Parathyroid adenoma (tissue), 2 donors: ENCODE results near the gene TWIST2.

ENCODE experiments used
- H2AFZ ChIP-seq: fragments of 300-600 bp; sonication (generic); one replicate; pipeline ENCODE4 v1.7.0; 2017; ENCODE audit warnings: antibody characterized with exemption, mild to moderate bottlenecking
- H3K27ac ChIP-seq: fragments of 300-600 bp; sonication (generic); one replicate; pipeline ENCODE4 v1.7.0; 2017
- H3K27me3 ChIP-seq: fragments of 300-600 bp; sonication (generic); one replicate; pipeline ENCODE4 v1.7.0; 2017; ENCODE audit warnings: low read length; ENCODE audit not compliant: control insufficient read depth, insufficient read depth
- H3K36me3 ChIP-seq: fragments of 300-600 bp; sonication (generic); one replicate; pipeline ENCODE4 v1.7.0; 2017; ENCODE audit warnings: low read length; ENCODE audit not compliant: control insufficient read depth, insufficient read depth
- H3K4me1 ChIP-seq: fragments of 300-600 bp; sonication (generic); one replicate; pipeline ENCODE4 v1.7.0; 2017; ENCODE audit warnings: control low read depth
- H3K4me2 ChIP-seq: fragments of 300-600 bp; sonication (generic); one replicate; pipeline ENCODE4 v1.7.0; 2017; ENCODE audit warnings: low read length
- H3K4me3 ChIP-seq: fragments of 300-600 bp; sonication (generic); one replicate; pipeline ENCODE4 v1.7.0; 2017; ENCODE audit warnings: low read depth, low read length
- H3K79me2 ChIP-seq: fragments of 300-600 bp; sonication (generic); one replicate; pipeline ENCODE4 v1.7.0; 2017; ENCODE audit warnings: control low read depth
- H3K9ac ChIP-seq: fragments of 300-600 bp; sonication (generic); one replicate; pipeline ENCODE4 v1.7.0; 2017; ENCODE audit warnings: mild to moderate bottlenecking
- H3K9me3 ChIP-seq: fragments of 300-600 bp; sonication (generic); one replicate; pipeline ENCODE4 v1.7.0; 2017; ENCODE audit warnings: low read length; ENCODE audit not compliant: control insufficient read depth
- TF ChIP-seq, protein P1 (sequence below): fragments of 300-600 bp; sonication (generic); IDR thresholded peaks from one replicate; pipeline ENCODE4 v1.7.0; 2017; ENCODE audit warnings: antibody characterized with exemption, mild to moderate bottlenecking
- donor health status: primary hyperparathyroidism.

The TWIST2 gene

DNA sequence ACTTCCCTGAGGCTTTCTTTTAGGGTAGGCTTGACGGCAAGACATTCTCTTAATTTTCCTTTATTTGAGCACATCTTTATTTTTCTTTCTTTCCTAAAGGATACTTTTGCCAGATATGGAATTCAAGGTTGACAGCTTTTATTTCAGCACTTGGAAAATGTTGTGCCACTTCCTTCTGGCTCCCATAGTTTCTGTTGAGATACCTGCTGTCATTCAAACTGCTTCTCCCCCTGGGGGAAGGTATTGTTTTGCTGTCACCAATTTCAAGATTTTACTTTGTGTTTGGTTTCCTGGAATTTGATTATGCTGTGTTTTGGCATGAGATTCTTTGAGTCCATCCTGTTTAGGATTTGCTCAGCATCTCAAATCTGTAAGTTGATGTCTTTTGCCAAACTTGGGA, 39.1 kb upstream of the TWIST2 start:
- no peak overlapping the region for H2AFZ ChIP-seq
- no peak overlapping the region for H3K4me3 ChIP-seq
- H3K9ac ChIP-seq, result no peak overlapping the region
- H3K79me2 ChIP-seq, result no peaks in the 10 kb centered on the region
- H3K4me1 ChIP-seq, result no peaks in the 10 kb centered on the region
- H3K4me2 ChIP-seq, result no peak overlapping the region
- no peak overlapping the region for H3K27ac ChIP-seq
- H3K9me3 ChIP-seq, result no peaks in the 10 kb centered on the region
- TF ChIP-seq, protein P1, sequence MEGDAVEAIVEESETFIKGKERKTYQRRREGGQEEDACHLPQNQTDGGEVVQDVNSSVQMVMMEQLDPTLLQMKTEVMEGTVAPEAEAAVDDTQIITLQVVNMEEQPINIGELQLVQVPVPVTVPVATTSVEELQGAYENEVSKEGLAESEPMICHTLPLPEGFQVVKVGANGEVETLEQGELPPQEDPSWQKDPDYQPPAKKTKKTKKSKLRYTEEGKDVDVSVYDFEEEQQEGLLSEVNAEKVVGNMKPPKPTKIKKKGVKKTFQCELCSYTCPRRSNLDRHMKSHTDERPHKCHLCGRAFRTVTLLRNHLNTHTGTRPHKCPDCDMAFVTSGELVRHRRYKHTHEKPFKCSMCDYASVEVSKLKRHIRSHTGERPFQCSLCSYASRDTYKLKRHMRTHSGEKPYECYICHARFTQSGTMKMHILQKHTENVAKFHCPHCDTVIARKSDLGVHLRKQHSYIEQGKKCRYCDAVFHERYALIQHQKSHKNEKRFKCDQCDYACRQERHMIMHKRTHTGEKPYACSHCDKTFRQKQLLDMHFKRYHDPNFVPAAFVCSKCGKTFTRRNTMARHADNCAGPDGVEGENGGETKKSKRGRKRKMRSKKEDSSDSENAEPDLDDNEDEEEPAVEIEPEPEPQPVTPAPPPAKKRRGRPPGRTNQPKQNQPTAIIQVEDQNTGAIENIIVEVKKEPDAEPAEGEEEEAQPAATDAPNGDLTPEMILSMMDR, result no peak
- H3K36me3 ChIP-seq, result no peaks in the 10 kb centered on the region
- H3K27me3 ChIP-seq, result no peaks in the 10 kb centered on the region

DNA sequence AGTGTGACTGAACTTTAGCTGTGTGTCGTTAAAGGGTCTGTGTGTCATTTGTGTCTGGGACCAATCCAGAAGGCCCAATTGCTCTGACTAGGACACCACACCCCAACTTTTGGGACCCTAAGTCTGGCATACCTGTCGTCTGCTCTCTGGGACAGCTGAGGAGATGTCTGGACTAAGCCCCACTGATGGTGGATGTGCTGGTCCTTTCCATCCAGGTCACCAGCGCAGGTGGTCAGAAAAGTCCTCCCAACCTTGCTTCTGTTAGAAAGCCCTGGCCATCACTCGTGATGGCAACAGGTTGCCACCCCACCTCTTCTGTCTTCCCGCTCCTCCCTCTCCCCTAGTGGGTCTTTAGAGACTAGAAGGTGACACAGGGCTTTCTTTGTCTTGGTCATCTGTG, 37.6 kb upstream of the TWIST2 start:
- Histone ChIP-seq H3K36me3 (no peaks in the 10 kb centered on the region), H3K4me1 (no peaks in the 10 kb centered on the region), H2AFZ (no peak overlapping the region), H3K4me3 (no peak overlapping the region), H3K79me2 (no peaks in the 10 kb centered on the region), H3K27me3 (no peaks in the 10 kb centered on the region), H3K9me3 (no peaks in the 10 kb centered on the region), H3K4me2 (no peak overlapping the region), H3K27ac (no peak overlapping the region), H3K9ac (no peak overlapping the region)
- TF ChIP-seq, protein P1, result no peak

DNA sequence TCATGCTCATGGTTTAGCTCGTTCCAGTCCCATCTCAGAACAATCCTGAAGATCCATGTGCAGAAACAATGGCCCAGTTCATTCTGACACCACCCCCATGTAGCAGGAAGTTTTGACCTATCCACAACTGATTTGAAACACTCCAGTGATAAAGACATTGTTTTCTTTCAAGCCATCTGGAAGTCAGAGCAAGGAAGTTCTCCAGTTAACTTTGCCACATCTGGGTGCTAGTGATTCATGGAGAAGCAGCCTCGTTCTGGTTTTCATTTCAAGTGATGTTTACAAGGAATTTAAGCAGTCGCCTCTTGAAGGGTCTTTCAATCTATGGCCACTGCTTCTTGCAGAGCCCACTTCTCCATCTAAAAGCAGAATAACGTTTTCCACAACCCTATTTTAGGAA, 36.6 kb upstream of the TWIST2 start:
- no peak overlapping the region for H3K9ac ChIP-seq
- no peaks in the 10 kb centered on the region for H3K27me3 ChIP-seq
- H3K27ac ChIP-seq, result no peak overlapping the region
- no peak overlapping the region for H3K4me3 ChIP-seq
- H2AFZ ChIP-seq, result no peak overlapping the region
- H3K4me2 ChIP-seq, result no peak overlapping the region
- H3K4me1 ChIP-seq, result no peaks in the 10 kb centered on the region
- H3K79me2 ChIP-seq, result no peaks in the 10 kb centered on the region
- TF ChIP-seq, protein P1, result no peak
- H3K36me3 ChIP-seq, result no peaks in the 10 kb centered on the region
- H3K9me3 ChIP-seq, result no peaks in the 10 kb centered on the region

DNA sequence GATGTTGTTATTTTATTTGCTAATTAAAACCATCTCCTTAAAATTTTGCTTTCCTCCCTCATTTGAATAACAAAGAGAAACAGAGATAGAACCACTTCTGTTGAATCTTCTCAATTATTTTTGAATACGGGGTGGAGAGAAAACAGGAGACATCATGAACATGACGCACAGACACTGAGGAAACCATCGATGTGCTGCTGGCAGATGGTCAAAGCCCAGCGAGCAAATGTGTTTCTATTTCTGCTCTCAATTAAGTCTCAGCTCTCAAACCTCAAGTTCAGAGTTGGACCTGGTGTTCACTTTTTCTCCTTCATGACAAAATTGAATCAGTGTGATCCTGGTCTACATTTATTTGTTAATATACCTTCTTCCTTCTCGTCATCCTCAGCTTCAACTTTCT, 36.1 kb upstream of the TWIST2 start:
- no peaks in the 10 kb centered on the region for H3K27me3 ChIP-seq
- H3K4me3 ChIP-seq, result no peak overlapping the region
- H3K36me3 ChIP-seq, result no peaks in the 10 kb centered on the region
- H3K27ac ChIP-seq, result no peak overlapping the region
- H3K4me1 ChIP-seq, result no peaks in the 10 kb centered on the region
- H3K9me3 ChIP-seq, result no peaks in the 10 kb centered on the region
- no peak overlapping the region for H3K4me2 ChIP-seq
- H3K9ac ChIP-seq, result no peak overlapping the region
- no peaks in the 10 kb centered on the region for H3K79me2 ChIP-seq
- H2AFZ ChIP-seq, result no peak overlapping the region
- TF ChIP-seq, protein P1, result no peak

DNA sequence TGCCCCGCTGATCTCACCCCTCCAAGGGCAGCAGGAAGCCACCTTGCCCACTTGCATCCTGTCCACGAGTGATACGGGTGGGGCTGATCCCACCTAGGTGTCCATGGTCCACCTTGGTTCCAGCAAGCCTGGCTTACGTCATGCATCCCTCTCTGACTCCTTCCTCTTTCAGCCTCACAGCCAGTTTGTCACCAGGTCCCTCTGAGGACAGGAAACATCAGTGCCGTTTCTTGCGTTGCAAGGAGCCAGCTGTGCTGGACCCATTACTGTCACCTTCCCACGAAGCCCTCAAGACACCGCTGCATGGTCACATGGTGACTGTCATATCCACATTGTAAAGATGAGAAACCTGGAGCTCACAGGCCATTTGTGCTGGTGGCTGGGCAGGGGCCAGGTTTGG, 34.8 kb upstream of the TWIST2 start:
- H3K4me1 ChIP-seq, result no peaks in the 10 kb centered on the region
- H3K4me2 ChIP-seq, result no peak overlapping the region
- no peaks in the 10 kb centered on the region for H3K79me2 ChIP-seq
- no peaks in the 10 kb centered on the region for H3K36me3 ChIP-seq
- TF ChIP-seq, protein P1, result no peak
- H3K9ac ChIP-seq, result no peak overlapping the region
- H3K27ac ChIP-seq, result no peak overlapping the region
- H3K27me3 ChIP-seq, result no peaks in the 10 kb centered on the region
- H2AFZ ChIP-seq, result no peak overlapping the region
- no peak overlapping the region for H3K4me3 ChIP-seq
- H3K9me3 ChIP-seq, result no peaks in the 10 kb centered on the region
